ENCODE results near the gene TEKT5.
"Not testable (repeated sequence)": the region's sequence is repeated elsewhere in the genome, so short reads cannot be mapped to it uniquely, and the experiment has no call there.

TEKT5 gene

GRCh38 chr16:10629592-10629963 lies 65.2 kb downstream of the TEKT5 start:
- no peak for DNase-seq

GRCh38 chr16:10625595-10626357 lies 69.0 kb downstream of the TEKT5 start:
- no peak for DNase-seq

GRCh38 chr16:10624527-10624926 lies 70.2 kb downstream of the TEKT5 start:
- DNase-seq = no peak

GRCh38 chr16:10623059-10623458 lies 71.7 kb downstream of the TEKT5 start:
- no peak for DNase-seq

GRCh38 chr16:10622036-10622921 lies 72.5 kb downstream of the TEKT5 start:
- no peak for DNase-seq

- DNase-seq = not testable (repeated sequence)
Observed at GRCh38 chr16:10621216-10621949, 73.3 kb downstream of the TEKT5 start.

GRCh38 chr16:10620120-10620519 lies 74.6 kb downstream of the TEKT5 start:
- no peak for DNase-seq

GRCh38 chr16:10619271-10619849 lies 75.4 kb downstream of the TEKT5 start:
- DNase-seq = no peak

- DNase-seq = no peak
Observed at GRCh38 chr16:10618710-10619209, 76.0 kb downstream of the TEKT5 start.

GRCh38 chr16:10617662-10618420 lies 76.9 kb downstream of the TEKT5 start:
- DNase-seq = no peak

- no peak for DNase-seq
Observed at GRCh38 chr16:10616756-10617640, 77.7 kb downstream of the TEKT5 start.

GRCh38 chr16:10616419-10616755 lies 78.3 kb downstream of the TEKT5 start:
- no peak for DNase-seq

GRCh38 chr16:10614685-10615084 lies 80.0 kb downstream of the TEKT5 start:
- no peak for DNase-seq

GRCh38 chr16:10613785-10614485 lies 80.8 kb downstream of the TEKT5 start:
- DNase-seq = no peak

GRCh38 chr16:10612649-10613179 lies 82.0 kb downstream of the TEKT5 start:
- DNase-seq = no peak

GRCh38 chr16:10611825-10612342 lies 82.8 kb downstream of the TEKT5 start:
- DNase-seq = no peak

- no peak for DNase-seq
Observed at GRCh38 chr16:10610499-10611184, 84.1 kb downstream of the TEKT5 start.

GRCh38 chr16:10609402-10609774 lies 85.3 kb downstream of the TEKT5 start:
- DNase-seq = no peak

- no peak for DNase-seq
Observed at GRCh38 chr16:10608687-10609401, 85.9 kb downstream of the TEKT5 start.

All from GDM1 (cell line).